Middle frontal gyrus (tissue), 1 donor: ENCODE data around the gene PTPRCAP.

Source experiments
- DNase-seq: peaks from one replicate; pipeline ENCODE4 v3.0.0-alpha.2; 2015; ENCODE audit warnings: low spot score; ENCODE audit errors: extremely low spot score

PTPRCAP gene

DNA sequence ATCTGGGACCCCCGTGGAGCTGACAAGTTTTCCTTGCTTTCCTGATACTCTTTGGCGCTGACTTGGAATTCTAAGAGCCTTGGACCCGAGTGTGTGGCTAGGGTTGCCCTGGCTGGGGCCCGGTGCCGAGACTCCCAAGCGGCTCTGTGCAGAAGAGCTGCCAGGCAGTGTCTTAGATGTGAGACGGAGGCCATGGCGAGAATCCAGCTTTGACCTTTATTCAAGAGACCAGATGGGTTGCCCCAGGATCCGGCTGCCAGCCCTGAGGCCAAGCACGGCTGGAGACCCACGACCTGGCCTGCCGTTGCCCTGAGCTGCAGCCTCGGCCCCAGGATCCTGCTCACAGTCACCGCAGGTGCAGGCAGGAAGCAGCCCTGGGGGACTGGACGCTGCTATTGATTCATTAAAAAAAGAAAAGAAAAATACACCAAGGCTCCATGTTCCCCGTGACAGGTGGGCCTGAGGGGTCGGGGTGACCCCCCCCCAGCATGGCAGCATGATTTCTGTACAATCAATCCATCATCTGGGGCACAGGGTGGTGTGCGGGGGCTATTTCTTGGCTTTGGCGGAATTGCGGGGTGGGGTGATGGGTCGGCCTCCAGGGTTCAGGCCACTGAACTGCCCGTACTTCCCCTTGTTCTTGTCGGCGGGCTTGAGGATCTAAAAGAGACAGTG, 39.4 kb downstream of the PTPRCAP start:
- DNase-seq, result no peak

- no peak for DNase-seq
These were observed 39.9 kb downstream of the PTPRCAP start for GRCh38 chr11:67397536-67397935.

GRCh38 chr11:67396587-67397389, 40.7 kb downstream of the PTPRCAP start:
- DNase-seq, result no peak

DNA sequence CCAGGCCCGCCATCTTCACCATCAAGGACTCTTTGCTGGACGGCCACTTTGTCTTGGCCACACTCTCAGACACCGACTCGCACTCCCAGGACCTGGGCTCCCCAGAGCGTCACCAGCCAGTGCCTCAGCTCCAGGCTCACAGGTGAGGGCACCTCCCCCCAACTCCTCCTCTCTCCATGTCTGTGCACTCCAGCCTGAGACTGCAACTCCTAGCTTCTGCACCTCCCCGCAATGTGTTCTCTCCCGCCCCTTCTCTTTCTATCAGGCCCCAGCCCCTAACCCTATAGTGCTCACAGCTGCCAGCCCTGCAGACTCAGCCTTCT, 41.3 kb downstream of the PTPRCAP start:
- no peak for DNase-seq

DNA sequence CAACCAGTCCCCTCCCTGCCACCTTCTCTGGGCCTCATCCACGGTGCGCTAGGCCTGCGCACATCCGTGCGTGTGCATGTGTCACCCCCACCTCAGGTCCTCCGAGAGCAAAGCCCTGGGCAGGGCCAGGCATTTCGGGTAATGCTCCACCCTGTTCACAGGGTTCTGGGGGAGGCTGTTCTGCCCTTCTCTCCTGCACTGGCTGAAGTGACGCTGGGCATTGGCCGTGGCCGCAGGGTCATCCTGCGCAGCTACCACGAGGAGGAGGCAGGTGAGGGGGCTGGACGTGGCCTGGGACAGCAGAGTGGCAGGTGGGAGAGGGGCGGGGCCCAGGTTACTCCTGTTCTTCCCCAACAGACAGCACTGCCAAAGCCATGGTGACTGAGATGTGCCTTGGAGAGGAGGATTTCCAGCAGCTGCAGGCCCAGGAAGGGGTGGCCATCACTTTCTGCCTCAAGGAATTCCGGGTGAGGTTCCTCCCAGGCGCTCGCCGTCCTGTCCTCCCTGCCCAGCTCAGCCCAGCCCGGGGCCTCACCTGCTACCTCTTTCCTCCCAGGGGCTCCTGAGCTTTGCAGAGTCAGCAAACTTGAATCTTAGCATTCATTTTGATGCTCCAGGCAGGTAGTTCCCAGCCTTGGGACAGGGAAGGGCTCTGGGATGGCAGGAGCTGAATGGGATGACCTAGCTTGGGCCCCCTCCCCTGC, 41.8 kb downstream of the PTPRCAP start:
- DNase-seq, result no peak

DNA sequence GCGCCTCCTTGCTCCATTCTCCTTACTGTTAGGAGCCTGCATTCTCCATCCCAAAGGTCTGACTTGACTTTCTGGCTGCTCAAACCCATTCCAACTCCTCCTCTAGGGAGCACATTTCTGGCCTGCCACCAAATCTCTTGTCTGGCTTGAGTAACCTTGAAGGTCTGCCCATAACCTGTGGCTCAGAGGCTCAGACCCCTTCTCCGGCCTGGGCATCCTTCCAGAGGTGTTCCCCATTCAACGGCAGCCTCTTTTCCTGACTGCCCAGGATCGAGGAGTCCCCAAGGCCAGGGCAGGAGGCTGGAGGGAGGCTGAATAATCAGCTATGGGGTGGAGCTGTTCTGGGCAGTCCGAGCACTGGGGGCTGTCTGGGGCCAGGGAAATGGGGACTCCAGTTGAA, 43.5 kb downstream of the PTPRCAP start:
- no peak for DNase-seq

- DNase-seq, result no peak
These were observed 44.0 kb downstream of the PTPRCAP start for GRCh38 chr11:67393437-67393836.

- DNase-seq, result no peak
These were observed 45.2 kb downstream of the PTPRCAP start for GRCh38 chr11:67392183-67392715.

DNA sequence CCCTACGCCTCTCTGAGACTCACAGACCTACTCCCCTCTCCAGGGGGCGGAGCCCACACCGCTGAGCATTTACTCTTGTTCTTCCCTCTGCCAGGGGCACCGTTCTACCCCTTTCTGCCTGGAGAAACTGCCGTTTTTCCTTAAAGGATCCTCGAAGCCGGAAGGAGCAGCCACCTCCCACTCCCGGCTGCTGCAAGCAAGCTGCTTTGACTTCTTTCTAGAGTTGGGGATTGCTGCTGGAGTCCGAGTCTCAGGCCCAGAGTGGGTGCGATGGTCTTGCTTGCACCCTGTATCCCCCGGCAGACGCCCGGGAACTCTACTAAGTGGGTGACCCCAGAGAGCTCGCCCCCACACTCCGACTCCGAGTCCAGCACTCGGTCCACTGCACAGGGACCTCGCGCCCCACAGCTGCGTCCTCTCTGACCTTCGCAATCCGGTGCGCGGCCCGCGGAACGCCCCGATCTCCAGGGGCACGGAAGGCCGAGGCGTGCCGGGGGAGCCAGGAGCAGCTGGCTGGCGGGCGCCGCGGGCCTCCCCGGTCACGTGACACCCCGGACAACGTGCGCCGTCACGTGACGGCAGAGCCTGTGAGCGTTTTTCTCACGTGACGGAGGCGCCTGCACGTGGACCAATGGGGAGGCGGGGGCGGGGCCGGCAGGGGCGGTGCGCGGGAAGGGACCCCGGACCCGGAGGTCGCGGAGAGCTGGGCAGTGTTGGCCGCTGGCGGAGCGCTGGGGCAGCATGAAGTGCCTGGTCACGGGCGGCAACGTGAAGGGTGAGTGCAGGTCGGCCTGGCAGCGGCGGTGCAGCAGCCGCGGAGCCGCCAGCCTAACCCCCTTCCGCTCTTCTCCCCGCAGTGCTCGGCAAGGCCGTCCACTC, 45.9 kb downstream of the PTPRCAP start, which contains the start of gene RAD9A:
TSS of gene RAD9A (plus strand) at position 683 of the 879 bp plus-strand sequence. CDS start at position 742, 59 bp downstream.
- peak; percentile 95 for DNase-seq

GRCh38 chr11:67390947-67391303, 46.6 kb downstream of the PTPRCAP start:
- DNase-seq, result no peak

DNA sequence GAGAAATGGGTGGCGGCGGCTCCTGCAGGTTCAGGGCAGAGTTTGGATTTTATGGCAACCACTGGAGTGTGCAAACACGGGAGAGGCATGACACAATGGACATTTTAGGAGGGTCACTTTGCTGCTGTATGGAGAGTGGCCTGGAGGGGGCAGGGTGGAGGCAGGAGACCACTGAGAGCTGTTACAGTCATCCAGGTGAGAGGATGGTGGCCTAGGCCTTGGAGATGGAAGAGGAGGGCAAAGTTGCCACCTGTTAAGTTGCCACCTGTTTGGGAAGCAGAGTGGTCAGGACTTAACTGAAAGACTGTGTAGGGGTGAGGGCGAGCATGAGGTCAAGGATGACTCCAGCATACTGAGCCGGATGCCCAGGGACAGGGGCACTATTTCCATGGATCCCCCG, 48.0 kb downstream of the PTPRCAP start:
- no peak for DNase-seq

DNA sequence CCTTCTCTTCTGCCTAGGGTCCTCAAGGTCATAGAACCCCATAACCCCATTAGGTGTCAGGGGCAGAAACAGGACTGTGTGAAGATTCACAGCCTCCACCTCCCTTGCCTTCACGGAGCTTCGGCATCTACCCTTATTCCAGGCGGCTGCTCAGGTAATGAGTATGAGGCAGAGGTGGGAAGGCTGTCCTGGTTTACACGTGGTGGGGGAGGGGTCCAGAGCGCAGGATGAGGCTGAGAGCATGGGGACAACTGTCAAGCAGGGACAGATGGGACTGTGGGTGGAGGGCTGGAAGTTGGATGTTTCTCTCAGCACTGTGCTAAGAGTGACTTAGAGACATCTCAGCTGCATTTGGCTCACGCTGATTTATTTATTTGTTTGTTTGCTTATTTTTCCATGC, 50.0 kb downstream of the PTPRCAP start:
- DNase-seq, result no peak

GRCh38 chr11:67387069-67387468, 50.4 kb downstream of the PTPRCAP start:
- DNase-seq, result no peak
